ENCODE data around the gene RAPH1.
"Not testable (repeated sequence)": the region's sequence is repeated elsewhere in the genome, so short reads cannot be mapped to it uniquely, and the experiment has no call there.

The RAPH1 gene

DNA sequence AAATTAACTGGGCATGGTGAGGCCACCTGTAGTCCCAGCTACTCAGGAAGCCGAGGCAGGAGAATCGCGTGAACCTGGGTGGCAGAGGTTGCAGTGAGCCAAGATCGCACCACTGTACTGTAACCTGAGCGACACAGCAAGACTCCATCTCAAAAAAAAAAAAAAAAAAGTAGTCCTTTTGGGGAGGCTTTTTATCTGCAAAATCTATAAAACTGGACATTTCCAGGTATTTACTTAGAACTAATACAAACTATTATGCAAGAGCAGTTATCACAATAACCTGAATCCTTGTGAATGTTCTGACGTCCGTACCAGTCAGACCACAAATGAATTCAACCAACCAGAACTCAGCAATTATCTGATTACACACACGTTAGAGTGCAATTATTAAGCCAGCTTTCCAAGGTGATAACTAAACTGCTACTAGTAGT is 8.8 kb upstream of the RAPH1 start:
- DNase-seq, result no peak

DNA sequence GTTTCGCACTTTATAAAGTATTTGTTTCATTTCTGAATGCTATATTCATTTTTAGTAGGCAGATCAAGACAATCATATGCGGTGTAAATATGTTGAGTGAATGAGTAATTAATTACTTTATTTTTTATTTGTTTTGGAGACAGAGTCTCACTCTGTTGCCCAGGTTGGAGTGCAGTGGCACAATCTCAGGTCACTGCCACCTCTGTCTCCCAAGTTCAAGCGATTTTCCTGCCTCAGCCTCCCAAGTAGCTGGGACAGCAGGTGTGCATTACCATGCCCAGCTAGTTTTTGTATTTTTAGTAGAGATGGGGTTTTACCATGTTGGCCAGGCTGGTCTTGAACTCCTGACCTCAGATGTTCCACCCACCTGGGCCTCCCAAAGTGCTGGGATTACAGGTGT is 5.5 kb upstream of the RAPH1 start:
- not testable (repeated sequence) for DNase-seq

DNA sequence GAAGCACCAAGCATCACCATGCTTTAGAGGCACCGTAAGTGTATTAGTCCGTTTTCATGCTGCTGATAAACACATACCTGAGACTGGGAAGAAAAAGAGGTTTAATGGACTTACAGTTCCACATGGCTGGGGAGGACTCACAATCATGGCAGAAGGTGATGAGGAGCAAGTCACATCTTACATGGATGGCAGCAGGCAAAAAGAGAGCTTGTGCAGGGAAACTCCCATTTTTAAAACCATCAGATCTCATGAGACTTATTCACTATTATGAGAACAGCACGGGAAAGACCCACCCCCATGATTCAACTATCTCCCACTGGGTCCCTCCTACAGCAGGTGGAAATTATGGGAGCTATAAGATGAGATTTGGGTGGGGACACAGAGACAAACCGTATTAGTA is 3.1 kb upstream of the RAPH1 start:
- DNase-seq, result not testable (repeated sequence)

DNA sequence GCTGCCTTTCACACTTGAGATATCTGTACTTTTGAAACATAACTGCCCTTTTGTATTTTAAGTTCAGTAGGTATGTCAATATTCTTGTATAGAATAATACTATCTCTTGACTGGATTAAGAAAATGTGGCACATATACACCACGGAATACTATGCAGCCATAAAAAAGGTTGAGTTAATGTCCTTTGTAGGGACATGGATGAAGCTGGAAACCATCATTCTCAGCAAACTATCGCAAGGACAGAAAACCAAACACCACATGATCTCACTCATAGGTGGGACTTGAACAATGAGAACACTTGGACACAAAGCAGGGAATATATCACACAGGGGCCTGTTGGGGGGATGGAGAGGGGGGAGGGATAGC is 1.5 kb upstream of the RAPH1 start:
- DNase-seq, result not testable (repeated sequence)

DNA sequence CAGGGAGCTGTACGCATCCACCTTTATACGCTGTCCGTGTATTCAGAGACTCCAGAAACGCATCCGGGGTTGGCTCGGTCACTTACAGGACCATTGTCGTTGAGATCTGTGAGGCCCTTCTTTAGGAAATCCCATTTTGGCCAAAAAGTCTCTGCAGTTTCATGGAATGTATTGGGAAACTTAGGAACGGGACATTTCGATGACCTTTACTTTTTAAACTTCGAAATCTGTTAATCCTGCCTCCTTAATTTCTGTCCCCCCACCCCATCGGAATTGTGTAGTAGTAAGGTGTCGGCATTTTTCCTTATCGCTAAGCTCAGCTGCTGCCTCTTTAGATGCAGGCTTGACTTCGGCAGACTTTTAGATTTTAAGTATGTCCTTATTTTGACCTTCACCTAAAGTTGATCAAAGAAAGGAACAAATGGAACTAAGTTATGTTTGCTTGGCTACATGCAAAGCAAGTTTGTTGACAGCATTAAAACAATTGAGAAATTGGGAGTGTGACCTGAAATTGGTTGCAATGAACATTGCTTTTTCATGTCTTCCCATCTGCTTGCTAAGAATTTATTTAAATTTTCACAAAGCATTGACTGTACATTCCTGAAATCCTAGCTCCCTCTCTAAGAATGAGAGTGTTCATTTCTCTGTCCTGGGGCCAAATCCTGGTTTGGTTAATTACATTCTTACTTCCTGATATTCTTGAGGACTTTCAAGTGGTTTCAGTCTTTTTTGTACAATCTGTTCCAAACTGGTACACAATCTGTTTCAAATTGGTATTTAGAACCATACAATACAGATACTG is 884 bp upstream of the RAPH1 start:
- no peak for DNase-seq

DNA sequence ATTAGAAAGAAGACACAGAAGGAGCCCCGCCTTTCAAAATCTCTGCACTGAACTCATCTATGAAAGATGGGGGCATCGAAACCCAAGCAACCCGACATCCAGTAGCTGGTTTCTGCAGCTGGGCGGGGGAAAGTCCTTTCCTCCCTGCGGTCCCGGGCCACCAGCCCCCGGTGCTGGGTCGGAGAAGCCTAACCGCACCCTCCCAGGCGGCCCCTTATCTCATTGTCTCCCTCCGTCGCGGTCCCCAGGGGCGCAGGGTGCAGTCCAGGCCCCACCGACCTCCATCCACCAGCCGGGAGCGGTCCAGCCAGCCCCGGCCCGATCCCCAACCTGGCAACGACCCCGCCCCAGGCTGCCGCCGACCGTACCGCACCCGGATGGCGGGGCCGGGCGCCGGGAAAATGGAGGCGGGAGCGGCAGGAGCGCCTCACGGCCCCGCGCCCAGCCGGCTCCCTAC is 452 bp downstream of the RAPH1 start:
- DNase-seq, result peak; percentile 20

DNA sequence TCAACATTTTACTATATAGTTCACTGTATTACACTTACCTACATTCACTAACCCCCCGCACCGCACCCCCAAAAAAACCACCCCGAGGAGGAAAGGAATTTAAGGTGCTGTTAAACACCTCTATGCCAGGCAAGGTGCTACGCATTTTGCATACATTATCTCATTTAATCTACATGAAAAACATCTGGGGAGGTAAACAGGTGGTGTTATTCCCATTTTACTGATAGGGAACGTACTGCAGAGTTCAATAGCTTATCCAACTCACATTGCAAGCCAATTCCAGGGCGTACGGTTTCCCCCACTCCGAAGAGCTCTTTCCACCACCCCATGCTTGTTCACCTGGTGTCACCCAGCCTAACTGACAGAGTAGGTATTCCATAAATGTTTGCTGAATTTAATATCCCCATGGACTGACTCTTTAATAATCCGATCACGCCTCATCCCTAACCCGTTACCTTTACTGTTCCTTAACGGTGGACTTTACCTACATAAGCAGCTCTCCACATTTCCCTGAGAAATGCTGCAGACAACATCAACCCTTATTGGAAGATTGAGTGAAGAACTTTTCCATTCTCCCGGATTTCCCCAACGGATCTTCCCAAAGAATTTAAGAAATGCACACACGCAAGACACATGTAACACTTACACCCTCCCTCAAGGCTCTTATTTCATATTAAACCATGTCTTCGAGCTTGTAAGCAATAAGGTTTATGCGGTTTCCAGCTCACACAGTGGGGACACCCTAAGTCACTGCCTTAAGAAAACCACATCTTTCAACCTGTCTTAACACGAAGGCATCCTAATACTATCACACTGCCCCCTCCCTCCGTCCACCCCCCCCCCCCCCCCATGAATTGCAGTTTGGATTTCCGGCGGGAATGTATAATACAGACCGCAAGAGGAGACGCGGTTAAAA is 1.2 kb downstream of the RAPH1 start:
- DNase-seq, result no peak

DNA sequence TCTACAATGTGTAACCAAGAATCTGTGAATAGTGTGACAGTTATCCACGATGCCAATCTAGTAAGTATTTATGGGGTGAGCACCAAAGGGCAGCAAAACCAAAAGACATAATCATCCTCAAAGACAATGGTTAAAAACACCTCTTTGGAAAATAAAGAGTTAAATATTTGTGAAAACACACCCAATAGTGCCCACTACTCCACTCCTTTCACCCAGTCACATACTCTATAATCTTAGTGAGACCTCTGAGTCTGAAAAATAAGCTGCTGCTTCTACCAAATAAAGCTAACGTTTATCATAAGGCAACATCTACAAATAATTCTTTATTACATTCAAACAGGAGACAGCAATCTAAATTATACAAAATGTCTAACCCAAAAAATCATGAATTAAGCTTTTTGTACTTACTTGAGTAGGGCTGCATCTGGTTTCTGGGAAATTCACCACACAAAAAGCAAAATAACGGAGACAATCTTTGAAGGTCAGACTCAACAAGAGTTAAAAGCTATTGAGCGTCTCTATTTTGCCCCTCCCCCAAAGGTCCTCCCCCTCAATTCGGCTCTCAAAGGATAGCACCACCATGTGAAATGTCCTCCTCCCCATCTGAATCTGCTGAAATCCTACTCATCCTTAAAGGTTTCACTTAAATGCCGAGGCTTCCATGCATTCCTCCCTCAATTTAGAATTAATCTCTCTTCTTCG is 2.0 kb downstream of the RAPH1 start:
- no peak for DNase-seq

DNA sequence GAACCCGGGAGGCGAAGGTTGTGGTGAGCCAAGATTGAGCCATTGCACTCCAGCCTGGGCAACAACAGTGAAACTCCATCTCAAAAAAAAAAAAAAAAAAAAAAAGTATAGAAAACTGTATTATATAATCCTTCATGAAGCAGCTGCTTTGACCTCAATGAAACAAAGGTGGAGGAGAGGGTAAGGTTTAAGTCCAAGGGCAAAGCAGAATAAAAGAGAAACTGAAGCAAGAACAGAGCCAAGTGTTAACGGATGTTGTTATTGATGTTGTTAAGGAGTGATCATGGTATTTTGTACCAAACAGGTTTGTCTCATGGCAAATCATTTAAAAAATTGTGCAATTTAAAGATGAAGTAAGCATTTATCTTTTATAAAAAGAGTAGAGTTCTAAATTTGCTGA is 7.4 kb downstream of the RAPH1 start:
- DNase-seq, result no peak

DNA sequence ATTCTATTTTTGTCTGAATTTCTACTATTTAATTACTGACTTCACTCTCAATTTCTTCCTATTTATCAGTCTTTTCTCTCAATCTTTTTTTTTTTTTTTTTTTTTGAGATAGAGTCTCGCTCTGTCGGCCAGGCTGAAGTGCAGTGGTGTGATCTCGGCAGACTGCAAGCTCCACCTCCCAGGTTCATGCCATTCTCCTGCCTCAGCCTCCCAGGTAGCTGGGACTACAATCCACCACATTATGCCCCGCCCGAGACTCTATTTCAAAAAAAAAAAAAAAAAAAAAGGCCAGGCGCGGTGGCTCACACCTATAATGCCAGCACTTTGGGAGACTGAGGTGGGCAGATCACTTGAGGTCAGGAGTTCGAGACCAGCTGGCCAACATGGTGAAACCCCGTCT is 21.8 kb downstream of the RAPH1 start:
- not testable (repeated sequence) for DNase-seq

DNA sequence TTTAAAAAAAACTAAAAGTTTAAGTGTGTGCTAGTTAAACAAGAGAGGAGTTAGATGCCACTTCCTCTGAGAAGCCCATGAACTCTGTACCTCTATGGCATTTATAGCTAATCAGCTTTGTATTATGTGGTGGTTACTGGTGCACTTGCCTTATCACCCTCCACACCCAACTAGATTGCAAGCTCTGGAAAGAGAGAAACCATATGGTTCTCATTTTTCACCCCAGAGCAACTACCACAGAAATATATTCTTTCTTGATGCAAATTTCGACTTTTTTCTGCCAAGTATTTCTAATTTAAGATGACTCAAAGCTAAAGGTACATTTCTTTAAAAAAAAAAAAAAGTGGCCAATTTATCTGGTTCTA is 24.2 kb downstream of the RAPH1 start:
- no peak for DNase-seq

DNA sequence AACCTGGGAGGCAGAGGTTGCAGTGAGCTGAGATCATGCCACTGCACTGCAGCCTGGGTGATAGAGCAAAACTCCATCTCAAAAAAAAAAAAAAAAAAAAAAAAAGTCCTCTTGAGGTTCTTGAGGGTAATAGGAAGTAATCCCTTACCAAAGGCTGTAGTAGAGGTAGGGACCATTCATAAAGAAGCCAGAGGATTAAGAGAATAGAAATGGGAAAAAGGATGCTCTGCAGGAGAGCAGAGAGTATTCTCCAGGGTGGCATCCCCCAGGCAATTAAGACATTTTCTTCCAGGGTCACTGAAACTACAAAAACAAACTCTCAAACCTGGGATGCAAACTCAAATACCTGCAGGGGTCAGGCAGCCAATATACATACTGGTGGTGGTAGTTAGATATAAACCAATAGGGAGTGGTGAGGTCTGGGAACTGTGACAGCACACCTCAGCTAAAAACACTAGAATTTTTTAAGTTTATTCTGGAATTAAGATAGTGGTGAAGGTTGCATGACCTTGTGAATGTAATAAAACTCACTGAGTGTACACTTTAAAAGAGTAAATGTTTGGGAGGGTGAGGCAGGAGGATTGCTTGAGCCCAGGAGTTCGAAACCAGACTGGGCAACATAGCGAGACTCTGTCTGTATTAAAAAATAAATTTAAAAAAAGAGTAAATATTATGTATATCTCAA is 24.7 kb downstream of the RAPH1 start:
- no peak for DNase-seq

DNA sequence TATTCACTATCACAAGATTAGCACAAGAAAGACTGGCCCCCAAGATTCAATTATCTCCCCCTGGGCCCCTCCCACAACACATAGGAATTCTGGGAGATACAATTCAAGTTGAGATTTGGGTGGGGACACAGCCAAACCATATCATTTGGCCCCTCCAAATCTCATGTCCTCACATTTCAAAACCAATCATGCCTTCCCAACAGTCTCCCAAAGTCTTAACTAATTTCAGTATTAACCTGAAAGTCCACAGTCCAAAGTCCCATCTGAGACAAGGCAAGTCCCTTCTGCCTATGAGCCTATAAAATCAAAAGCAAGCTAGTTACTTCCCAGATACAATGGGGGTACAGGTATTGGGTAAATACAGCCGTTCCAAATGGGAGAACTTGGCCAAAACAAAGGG is 31.6 kb downstream of the RAPH1 start:
- not testable (repeated sequence) for DNase-seq

DNA sequence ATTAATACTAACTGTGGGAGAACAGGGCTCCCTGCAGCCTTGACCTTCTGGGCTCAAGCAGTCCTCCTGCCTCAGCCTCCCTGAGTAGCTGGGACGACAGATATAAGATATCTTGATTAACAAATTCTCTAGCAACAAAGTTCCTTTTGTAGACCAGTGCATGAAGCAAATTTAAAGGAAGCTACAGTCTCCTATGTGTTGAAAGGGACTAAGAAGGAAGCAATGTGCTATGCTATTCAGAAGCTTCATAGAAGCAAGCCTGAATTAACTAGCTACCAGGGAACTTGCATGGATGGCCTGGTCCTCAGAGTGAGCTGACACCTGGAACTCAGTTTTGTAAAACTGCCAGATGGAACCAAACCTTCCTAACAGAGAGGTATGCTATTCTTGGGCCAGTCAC is 33.2 kb downstream of the RAPH1 start:
- DNase-seq, result no peak

DNA sequence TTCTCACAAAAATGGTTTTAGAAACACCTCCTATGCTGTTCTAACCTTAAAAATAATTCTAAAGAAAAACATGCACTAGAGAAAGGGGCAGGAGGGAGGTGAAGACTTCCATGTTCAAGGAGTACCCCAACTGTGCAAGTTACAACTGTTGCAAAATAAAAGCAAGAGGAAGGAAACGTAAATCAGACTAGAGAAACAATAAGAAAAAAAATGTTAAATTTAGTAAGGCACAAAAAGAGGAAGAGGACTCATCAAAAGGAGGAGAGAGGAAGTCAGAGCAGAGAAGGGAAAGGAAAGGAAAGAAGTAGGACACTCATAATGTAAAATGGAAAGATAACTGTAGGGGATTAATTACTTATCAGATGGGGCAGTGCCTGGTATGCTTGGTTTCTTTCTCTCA is 34.1 kb downstream of the RAPH1 start:
- no peak for DNase-seq

DNA sequence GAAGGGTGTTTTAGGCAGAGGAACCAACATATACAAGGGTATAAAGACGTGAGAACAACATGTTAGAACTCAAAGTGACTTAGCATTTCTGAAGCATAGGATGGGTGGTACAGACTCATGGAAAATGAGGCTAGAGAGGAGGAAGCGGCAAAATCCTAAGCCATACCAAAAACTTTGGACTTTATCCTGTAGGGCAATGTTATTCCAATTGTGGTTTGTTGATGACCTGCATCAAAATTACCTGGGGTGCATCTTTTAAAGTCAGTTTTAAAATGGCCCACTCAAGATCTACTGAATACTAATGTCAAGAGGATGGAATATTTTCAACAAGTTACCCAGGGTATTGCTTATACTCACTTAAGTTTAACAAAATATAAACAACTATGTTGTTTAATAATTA is 34.8 kb downstream of the RAPH1 start:
- no peak for DNase-seq

DNA sequence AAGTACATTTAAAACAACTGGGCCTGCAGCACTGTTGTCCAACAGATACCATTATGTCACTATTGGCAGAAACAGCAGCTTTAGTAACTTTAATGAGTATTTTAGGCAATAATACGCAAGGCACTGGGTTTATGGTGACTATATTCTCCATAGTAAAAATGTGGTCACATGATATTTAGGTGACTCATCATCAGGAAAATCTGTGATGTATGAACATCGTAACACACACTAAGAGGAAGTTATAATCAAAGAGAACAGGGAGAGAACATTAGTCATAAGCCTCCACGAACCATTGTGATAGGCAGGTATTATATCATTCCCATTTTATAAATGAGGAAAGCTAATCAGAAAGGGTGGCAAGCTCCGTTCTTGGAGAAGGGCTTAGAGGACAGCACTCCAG is 36.9 kb downstream of the RAPH1 start:
- DNase-seq, result no peak

DNA sequence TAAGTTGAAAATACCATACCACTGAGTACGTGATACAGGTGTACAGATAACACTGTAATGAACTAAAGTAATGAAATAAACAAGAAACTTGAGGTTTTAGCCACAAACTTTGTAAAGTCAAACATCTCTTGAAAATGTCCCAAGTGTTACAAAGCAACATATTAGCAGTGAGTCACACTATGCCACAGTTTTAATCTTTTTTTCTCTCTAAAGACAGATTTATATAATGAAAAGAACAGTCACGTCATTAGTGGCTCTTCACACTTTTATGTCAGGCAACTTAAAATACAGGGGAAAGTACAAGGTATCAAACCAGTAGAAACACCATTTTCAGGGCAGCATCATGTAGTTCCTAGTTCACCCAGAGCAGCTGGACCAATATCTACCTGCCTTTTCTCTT is 42.1 kb downstream of the RAPH1 start:
- DNase-seq, result no peak

DNA sequence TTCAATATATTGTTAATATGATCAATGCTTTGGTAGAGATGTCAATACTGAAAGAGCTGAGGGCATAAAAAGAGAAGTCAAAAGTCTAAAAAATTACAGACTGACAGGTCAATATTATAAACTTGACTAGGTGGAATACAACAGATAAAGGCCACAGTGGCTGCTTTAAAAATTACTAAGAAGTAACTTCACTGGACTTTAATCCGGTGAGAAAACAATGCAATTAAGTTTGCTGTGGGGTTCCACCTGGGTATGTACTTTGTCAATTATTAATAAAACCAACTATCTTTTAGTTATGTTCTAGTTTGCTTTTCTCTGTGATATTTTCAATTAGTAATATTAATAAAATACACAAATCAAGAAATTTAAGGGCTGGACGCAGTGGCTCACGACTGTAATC is 44.7 kb downstream of the RAPH1 start:
- no peak for DNase-seq

DNA sequence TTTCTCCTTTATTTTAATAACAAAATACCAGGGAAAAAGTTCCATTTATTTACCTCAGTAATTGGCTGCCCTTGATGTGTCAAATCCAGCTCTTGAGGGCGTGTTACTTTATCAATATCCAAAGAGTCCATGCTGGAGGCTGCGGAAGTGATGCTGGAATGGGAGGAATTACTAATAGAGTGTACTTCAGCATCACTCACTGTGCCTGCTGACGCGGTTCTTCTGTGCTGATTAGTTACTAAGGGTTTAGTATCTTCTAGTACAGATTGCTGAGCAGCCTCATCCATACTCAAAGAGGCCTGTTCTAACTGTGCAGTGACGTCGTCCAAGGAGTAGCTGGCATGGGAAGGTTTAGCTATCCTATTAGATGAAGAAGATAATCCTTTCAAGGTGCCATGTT is 45.6 kb downstream of the RAPH1 start:
- no peak for DNase-seq

DNA sequence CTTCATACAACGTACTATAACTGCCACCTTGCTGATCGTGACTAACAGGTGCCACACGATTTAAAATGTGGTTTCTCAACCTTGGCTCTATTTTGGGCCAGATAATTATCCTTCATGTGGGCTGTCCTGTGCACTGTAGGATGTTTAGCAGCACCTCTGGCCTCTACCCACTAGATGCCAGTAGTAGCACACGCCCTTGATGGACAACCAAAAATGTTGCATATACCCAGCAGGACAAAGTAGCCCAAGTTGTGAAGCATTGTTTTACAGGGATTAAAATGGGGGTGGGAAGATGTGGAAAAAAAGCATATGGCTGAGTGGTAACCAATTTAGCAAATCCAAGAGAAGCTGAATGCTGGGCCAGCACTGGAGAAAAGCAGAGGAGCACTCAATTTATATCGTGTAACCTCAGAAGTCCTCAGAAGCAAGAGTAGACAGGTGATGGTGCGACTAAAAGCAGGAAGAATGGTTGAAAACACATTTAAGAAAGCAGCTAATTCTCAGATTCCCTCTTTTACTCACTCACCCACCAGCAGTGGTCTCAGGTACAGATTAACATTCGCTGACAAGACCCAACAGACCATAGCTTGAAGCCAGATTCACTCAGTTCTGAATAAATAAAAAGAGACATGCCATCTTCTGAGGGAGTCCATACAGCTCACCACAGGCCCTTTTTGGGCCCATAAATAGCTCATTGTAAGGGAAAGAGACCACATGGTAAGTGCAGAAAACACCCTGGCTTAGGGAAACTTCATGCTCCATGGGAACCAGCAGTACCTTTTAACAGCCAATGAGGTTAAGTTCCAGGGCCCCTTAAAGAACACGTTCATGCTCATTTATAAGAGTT is 50.6 kb downstream of the RAPH1 start:
- DNase-seq, result peak; percentile 60

DNA sequence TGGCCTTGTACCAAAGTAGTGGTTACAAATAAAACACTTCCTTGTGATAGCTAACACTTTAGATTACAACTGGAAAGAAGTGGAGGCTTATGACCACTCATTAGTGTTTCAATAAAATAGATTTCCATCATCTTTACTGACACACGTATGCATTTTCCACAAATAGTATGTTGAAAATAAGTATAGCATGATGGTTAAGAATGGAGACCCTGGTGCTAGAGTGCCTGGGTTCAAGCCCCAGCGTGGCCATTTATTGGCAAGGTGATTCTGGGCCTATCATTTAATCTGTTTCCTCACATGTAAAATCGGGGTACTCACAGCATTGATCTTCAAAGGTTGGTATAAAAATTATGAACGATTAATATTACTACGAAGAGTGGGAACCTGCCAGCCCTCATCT is 54.5 kb downstream of the RAPH1 start:
- DNase-seq, result no peak

All from CD4-positive, alpha-beta T cell treated with Interleukin-15 for 1 hour (primary cell).